GM18951 (cell line): ENCODE measurements around the gene KIF16B.

Source experiments
- POLR2A ChIP-seq: IDR thresholded peaks from 4 replicates; pipeline ENCODE4 v1.6.1; 2011; ENCODE audit warnings: mild to moderate bottlenecking; ENCODE audit not compliant: insufficient read length, insufficient read depth; ENCODE audit errors: extremely low read depth
- in situ Hi-C: fragments of 300-500 bp; cut with MboI; formaldehyde crosslinking; loops from one replicate; pipeline ENCODE4 v1.12.0; 2022; ENCODE audit warnings: low sequenced_read_pairs, mixed read lengths, inconsistent platforms; ENCODE audit not compliant: unreplicated experiment

KIF16B gene

DNA sequence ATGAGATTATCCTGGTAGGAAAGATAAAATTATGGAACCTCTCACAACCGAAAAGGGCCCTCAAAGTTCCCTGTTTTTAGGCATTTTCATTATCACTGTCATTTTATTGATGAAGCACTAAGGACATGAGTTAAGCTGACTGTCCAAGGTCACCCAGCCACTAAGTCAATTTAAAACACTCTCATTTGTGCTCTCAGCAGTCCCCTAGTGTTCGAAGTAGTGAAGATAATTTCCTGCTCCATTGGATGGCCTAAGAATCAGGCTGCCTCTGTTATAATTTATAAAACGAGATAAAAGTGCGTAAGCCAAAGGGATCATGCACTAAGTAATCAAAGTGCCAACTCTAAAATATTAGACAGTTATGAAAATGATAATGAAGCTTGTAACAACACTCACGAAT is 169.1 kb downstream of the KIF16B start:
- in situ Hi-C loops, result no loop called here

GRCh38 chr20:16400234-16400633 is 173.0 kb downstream of the KIF16B start:
- in situ Hi-C loops, result no loop called here
- no peak for TF ChIP-seq POLR2A

More for the DNA sequence above, 169.1 kb downstream of the KIF16B start:
- TF ChIP-seq POLR2A, result no peak

GRCh38 chr20:16399801-16400200 is 173.4 kb downstream of the KIF16B start:
- TF ChIP-seq POLR2A, result no peak

GRCh38 chr20:16397086-16397485 is 176.2 kb downstream of the KIF16B start:
- no peak for TF ChIP-seq POLR2A

More at GRCh38 chr20:16399801-16400200, 173.4 kb downstream of the KIF16B start:
- in situ Hi-C loops, result no loop called here

GRCh38 chr20:16395366-16395765 is 177.9 kb downstream of the KIF16B start:
- no peak for TF ChIP-seq POLR2A
- in situ Hi-C loops, result no loop called here

More at GRCh38 chr20:16397086-16397485, 176.2 kb downstream of the KIF16B start:
- in situ Hi-C loops, result no loop called here

DNA sequence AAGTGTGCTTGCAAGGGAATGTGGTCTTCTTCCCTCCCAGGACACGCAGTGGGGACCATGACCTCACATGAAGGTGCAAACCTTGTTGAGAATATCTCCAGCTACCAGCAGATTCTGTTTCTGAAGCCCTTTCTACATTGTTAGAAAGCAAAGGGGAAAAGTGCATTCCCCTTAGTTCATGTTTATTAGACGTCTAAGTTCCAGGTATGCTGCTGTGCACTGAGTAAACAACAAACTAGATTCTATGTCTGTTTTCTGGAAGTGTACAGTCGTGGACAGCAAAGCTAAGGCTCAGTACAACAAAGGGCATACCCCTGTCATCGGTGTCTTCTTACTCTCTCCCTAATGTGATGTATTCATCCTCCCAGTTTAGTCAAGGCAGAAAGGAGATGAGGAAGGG is 178.5 kb downstream of the KIF16B start:
- in situ Hi-C loops, result no loop called here
- no peak for TF ChIP-seq POLR2A

- in situ Hi-C loops, result no loop called here
Observed at GRCh38 chr20:16393836-16394235, 179.4 kb downstream of the KIF16B start.

DNA sequence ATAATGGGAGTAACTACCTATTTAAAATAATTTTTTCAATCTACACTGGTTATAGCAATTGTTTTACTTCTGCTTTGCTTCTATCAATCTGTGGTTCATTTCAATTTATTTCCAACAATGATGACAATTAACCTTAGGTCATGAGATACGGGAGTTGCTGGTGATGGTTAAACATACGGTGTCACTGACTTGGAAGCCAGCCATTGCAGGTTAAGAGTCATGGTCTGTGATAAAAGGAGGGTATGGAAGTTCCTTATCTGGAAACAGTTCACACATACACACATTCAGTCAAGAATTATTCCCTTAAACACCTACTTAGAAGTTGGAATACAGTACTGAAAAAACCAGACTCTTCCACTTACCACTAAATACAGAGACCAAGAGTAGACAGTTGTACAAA is 180.0 kb downstream of the KIF16B start:
- in situ Hi-C loops, result no loop called here
- no peak for TF ChIP-seq POLR2A

More at GRCh38 chr20:16393836-16394235, 179.4 kb downstream of the KIF16B start:
- no peak for TF ChIP-seq POLR2A

DNA sequence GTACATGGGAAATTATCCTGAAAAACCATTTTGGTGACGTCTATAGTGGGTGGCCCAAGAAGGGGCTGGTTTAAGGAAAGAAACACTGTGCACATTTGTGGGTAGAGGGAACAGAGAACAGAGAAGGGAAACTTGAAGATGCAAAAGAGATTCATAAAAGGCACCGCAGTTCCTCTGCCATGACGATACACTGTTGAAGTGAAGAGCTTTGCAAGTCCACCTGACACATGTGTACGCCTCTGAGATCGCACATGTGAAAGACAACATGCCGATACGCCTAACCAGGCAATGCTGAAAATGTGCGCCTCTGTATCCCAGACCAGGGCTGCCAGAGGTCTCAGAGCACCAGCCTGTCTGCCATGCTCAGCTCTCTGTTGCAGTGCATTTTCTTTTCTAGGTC is 180.9 kb downstream of the KIF16B start:
- TF ChIP-seq POLR2A, result no peak
- in situ Hi-C loops, result no loop called here

- TF ChIP-seq POLR2A, result no peak
- in situ Hi-C loops, result no loop called here
Observed at GRCh38 chr20:16390991-16391390, 182.3 kb downstream of the KIF16B start.

DNA sequence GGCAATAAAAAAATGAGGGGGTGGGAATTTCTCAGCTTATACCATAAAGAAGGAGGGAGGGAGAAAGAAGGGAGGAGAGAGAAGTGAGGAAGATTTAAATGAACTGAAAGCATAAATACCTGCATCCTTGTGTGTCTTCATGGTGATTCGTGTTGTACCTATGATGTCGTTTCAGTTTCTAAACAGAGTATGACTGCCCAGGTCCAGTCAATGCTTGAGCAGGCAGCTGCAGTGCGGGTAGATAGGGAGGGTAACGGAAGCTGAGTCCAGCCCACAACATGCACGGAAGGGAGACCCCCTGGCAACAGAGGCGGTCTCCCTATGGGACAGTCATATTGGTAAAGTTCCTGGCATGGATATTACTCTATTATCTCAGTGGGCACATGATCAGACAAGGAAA is 184.5 kb downstream of the KIF16B start:
- in situ Hi-C loops, result no loop called here
- no peak for TF ChIP-seq POLR2A

DNA sequence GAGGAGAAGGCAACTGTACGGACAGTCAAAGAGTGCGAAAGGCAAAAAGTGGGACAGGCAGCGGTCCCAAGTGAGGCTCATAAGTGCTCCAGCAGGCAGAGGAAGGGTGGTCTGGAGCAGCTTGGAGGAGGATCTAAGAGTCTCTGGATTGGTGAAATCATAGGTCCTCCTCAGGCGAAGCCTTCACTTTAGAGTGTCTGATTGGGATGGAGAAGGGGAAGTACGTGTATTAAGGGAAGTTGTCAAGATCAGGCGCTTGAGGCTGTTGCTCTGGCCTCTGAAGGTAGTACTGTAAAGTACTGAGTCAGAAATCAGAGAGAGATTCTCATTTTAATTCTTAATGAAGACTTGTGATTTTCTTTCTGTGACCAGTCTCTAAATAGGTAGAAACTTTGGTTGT is 185.6 kb downstream of the KIF16B start:
- in situ Hi-C loops, result no loop called here
- no peak for TF ChIP-seq POLR2A

GRCh38 chr20:16385891-16386290 is 187.4 kb downstream of the KIF16B start:
- in situ Hi-C loops, result no loop called here
- no peak for TF ChIP-seq POLR2A

DNA sequence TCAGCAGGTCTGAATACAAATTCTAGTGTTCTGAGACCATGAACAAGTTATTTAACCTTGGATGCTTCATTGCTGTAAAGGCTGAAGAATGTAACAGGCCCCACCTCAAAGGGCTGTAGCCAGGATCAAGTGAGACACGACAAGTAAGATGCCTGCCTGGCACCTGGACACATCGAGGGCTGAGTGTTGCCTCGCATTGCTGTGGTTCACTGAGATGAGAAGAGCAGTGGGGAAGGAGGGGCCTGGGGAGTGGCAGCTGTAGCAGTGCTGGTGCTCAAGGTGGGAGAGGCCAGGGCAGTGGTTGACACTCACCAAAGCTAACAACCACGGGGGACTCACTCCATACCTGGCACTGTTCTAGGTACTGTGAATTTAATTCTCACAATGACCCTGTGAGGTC is 187.8 kb downstream of the KIF16B start:
- in situ Hi-C loops, result no loop called here
- no peak for TF ChIP-seq POLR2A

GRCh38 chr20:16381444-16381843 is 191.8 kb downstream of the KIF16B start:
- in situ Hi-C loops, result no loop called here
- TF ChIP-seq POLR2A, result no peak

DNA sequence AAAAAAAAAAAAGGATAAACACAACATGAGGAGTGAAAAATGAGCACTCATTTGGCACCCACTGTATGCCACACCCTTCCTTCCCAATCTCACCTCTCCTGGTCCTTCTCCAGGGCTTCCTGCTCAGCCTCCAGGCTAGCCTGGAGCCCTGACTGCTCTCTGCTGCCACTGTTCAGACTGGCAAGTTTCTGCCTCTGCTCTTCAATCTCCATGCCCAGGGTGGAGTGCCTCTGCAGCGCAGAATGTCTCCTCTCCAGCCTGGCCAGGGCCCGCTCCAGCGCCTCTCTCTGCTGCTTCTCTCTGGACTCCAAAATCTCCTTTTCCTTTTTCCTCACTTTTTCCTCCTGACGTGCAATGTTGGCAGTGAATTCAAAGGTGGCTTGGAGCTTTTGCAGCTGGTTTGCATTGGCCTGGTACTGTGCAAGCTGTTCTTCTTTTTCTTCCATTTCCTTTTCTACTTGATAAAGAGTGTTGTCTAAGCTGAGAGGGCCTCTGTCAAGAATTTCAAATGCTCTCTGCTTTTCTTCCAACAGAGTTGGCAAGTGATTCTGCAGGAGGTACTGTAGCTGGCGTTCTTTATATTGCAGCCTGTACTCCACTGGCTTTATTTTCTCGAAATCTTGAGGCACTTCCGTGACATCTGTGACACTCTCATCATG is 194.4 kb downstream of the KIF16B start:
- in situ Hi-C loops, result no loop called here
- no peak for TF ChIP-seq POLR2A
